MM.1S (cell line): ENCODE results near the gene RNF111.

Source experiments
- DNase-seq: peaks from one replicate; pipeline ENCODE4 v3.0.0-alpha.2; 2015
- H2AFZ ChIP-seq: fragments of 300-600 bp; sonication (generic); 2 replicates; pipeline ENCODE4 v1.6.0; 2016; ENCODE audit warnings: antibody characterized with exemption, low read length
- H3F3A ChIP-seq: fragments of 300-600 bp; sonication (generic); 2 replicates; pipeline ENCODE4 v1.6.1; 2016; ENCODE audit warnings: mild to moderate bottlenecking, antibody characterized with exemption, low read length, moderate library complexity, mixed read lengths; ENCODE audit not compliant: insufficient read depth
- H3K27ac ChIP-seq: fragments of 300-600 bp; sonication (generic); 2 replicates; pipeline ENCODE4 v1.5.1; 2016; ENCODE audit warnings: mild to moderate bottlenecking, low read length
- H3K27me3 ChIP-seq: fragments of 300-600 bp; sonication (generic); replicated peaks from 2 replicates; pipeline ENCODE4 v1.6.0; 2016; ENCODE audit warnings: low read length; ENCODE audit not compliant: insufficient read depth
- H3K36me3 ChIP-seq: fragments of 300-600 bp; sonication (generic); replicated peaks from 2 replicates; pipeline ENCODE4 v1.6.1; 2016; ENCODE audit warnings: mild to moderate bottlenecking, low read length, mixed read lengths; ENCODE audit not compliant: insufficient read depth
- H3K4me1 ChIP-seq: fragments of 300-600 bp; sonication (generic); 2 replicates; pipeline ENCODE4 v1.6.1; 2016; ENCODE audit warnings: low read length, mixed read lengths
- H3K4me2 ChIP-seq: fragments of 300-600 bp; sonication (generic); 2 replicates; pipeline ENCODE4 v1.6.0; 2016; ENCODE audit warnings: low read depth, low read length
- H3K4me3 ChIP-seq: fragments of 300-600 bp; sonication (generic); 2 replicates; pipeline ENCODE4 v1.5.1; 2016; ENCODE audit warnings: low read length, mixed read lengths
- H3K79me2 ChIP-seq: fragments of 300-600 bp; sonication (generic); 2 replicates; pipeline ENCODE4 v1.6.1; 2016; ENCODE audit warnings: mixed run types, low read length, mixed read lengths
- H3K9ac ChIP-seq: fragments of 300-600 bp; sonication (generic); 2 replicates; pipeline ENCODE4 v1.6.1; 2016; ENCODE audit warnings: low read length, mixed read lengths
- H3K9me2 ChIP-seq: fragments of 300-600 bp; sonication (generic); replicated peaks from 2 replicates; pipeline ENCODE4 v1.6.1; 2016; ENCODE audit warnings: mild to moderate bottlenecking, low read length, mixed read lengths; ENCODE audit not compliant: insufficient read depth
- H3K9me3 ChIP-seq: fragments of 300-600 bp; sonication (generic); replicated peaks from 2 replicates; pipeline ENCODE4 v1.6.1; 2016; ENCODE audit warnings: mild to moderate bottlenecking, low read length, mixed read lengths; ENCODE audit not compliant: insufficient read depth
- H4K20me1 ChIP-seq: fragments of 300-600 bp; sonication (generic); 2 replicates; pipeline ENCODE4 v1.6.1; 2016; ENCODE audit warnings: mild to moderate bottlenecking, low read length, moderate library complexity, mixed read lengths; ENCODE audit not compliant: insufficient read depth
- EZH2 ChIP-seq: fragments of 300-600 bp; sonication (generic); optimal IDR thresholded peaks from 2 replicates; pipeline ENCODE3; 2017; ENCODE audit warnings: low read depth, mild to moderate bottlenecking, antibody characterized with exemption, low read length, mixed read lengths
- EZH2phosphoT487 ChIP-seq: fragments of 300-600 bp; sonication (generic); IDR thresholded peaks from 2 replicates; pipeline ENCODE4 v1.6.1; 2018; ENCODE audit warnings: antibody characterized with exemption, low read length
- TF ChIP-seq, protein P1 (sequence below): fragments of 300-600 bp; sonication (generic); IDR thresholded peaks from 2 replicates; pipeline ENCODE4 v1.5.1; 2016; ENCODE audit warnings: antibody characterized with exemption, low read length, mixed read lengths

RNF111 gene

DNA sequence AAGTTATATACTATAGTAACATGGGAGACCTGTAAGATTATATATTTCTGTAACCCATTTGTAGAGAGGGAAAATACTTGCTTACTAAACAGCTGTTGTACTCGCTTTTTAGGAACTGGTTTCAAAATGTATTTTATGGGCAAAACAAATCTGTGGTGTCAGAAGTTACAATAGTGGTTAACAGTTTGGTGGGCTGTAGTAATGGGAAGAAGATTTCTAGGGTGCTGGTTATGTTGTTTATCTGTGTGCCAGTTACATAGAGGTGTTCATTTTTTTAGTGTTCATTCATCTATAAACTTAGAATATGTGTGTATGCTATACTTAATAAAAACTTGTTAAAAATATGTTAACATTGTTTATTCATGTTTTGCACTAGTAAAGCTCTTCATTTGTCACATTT is 42.1 kb downstream of the RNF111 start:
- H3K27ac ChIP-seq = no peak overlapping the region
- H3K4me3 ChIP-seq = no peak overlapping the region
- H4K20me1 ChIP-seq = no peaks in the 10 kb centered on the region
- no peak for TF ChIP-seq EZH2phosphoT487
- TF ChIP-seq, protein P1, sequence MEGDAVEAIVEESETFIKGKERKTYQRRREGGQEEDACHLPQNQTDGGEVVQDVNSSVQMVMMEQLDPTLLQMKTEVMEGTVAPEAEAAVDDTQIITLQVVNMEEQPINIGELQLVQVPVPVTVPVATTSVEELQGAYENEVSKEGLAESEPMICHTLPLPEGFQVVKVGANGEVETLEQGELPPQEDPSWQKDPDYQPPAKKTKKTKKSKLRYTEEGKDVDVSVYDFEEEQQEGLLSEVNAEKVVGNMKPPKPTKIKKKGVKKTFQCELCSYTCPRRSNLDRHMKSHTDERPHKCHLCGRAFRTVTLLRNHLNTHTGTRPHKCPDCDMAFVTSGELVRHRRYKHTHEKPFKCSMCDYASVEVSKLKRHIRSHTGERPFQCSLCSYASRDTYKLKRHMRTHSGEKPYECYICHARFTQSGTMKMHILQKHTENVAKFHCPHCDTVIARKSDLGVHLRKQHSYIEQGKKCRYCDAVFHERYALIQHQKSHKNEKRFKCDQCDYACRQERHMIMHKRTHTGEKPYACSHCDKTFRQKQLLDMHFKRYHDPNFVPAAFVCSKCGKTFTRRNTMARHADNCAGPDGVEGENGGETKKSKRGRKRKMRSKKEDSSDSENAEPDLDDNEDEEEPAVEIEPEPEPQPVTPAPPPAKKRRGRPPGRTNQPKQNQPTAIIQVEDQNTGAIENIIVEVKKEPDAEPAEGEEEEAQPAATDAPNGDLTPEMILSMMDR = no peak
- TF ChIP-seq EZH2 = no peak
- H3K36me3 ChIP-seq = no peaks in the 10 kb centered on the region; the same call in 1 of the 2 replicates
- H3K4me1 ChIP-seq = no peaks in the 10 kb centered on the region
- no peaks in the 10 kb centered on the region for H3K9me2 ChIP-seq
- H3K9me3 ChIP-seq = no peaks in the 10 kb centered on the region
- H3K4me2 ChIP-seq = no peak overlapping the region
- no peak overlapping the region for H2AFZ ChIP-seq
- H3K27me3 ChIP-seq = no peaks in the 10 kb centered on the region
- H3K9ac ChIP-seq = no peak overlapping the region
- H3F3A ChIP-seq = no peaks in the 10 kb centered on the region
- H3K79me2 ChIP-seq = peaks cover 43% of the 10 kb centered on the region
- DNase-seq = no peak

DNA sequence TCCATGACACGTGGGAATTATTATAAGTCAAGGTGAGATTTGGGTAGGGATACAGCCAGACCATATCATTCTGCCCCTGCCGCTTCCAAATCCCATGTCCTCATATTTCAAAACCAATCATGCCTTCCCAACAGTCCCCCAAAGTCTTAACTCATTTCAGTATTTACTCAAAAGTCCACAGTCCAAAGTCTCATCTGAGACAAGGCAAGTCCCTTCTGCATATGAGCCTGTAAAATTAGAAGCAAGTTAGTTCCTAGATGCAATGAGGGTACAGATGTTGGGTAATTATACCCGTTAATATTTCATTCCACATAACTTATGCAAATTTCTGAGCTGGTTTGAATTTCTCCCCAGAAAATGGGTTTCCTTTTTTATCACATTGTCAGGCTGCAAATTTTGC is 47.7 kb downstream of the RNF111 start:
- Histone ChIP-seq H2AFZ (no peak overlapping the region), H3K4me1 (no peaks in the 10 kb centered on the region), H3K4me3 (no peak overlapping the region), H3K9me2 (no peaks in the 10 kb centered on the region), H3K27ac (no peak overlapping the region), H3K36me3 (no peaks in the 10 kb centered on the region), H3F3A (no peaks in the 10 kb centered on the region), H3K79me2 (peaks cover 67% of the 10 kb centered on the region), H4K20me1 (no peaks in the 10 kb centered on the region), H3K27me3 (no peaks in the 10 kb centered on the region), H3K9ac (no peak overlapping the region), H3K9me3 (no peaks in the 10 kb centered on the region), H3K4me2 (no peak overlapping the region)
- no peak for DNase-seq
- TF ChIP-seq EZH2phosphoT487 = no peak
- no peak for TF ChIP-seq EZH2
- TF ChIP-seq, protein P1 = no peak

DNA sequence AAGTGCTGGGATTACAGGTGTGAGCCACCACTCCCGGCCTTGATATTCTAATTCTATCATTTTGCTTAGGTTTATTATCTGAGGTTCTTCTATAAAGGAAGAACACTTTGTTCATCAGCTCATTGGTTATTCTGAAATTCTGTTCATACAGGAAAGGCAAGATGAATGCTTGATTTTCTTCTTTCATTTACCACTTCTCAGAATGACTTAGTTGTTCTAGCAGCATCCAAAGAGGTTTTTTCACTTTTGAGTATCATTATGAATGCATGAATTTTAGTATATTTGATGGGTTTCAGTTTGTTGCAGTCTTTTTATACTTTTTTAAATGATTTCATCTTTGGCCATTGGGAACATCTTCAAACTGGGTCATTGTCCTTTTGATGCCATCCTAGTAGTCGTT is 51.8 kb downstream of the RNF111 start:
- Histone ChIP-seq H3K4me1 (no peaks in the 10 kb centered on the region), H3K79me2 (peaks cover 88% of the 10 kb centered on the region), H3K27me3 (no peaks in the 10 kb centered on the region), H3K4me3 (no peak overlapping the region), H2AFZ (no peak overlapping the region), H4K20me1 (0 out of 2 replicates have a peak, but pooled peaks cover 5% of the 10 kb centered on the region), H3K36me3 (no peaks in the 10 kb centered on the region), H3K4me2 (no peak overlapping the region), H3K27ac (no peak overlapping the region), H3K9ac (no peak overlapping the region), H3K9me3 (no peaks in the 10 kb centered on the region), H3K9me2 (no peaks in the 10 kb centered on the region), H3F3A (no peaks in the 10 kb centered on the region)
- no peak for DNase-seq
- TF ChIP-seq, protein P1 = no peak
- no peak for TF ChIP-seq EZH2
- no peak for TF ChIP-seq EZH2phosphoT487
